Sciatic nerve (tissue), 2 donors: ENCODE measurements around the gene MORN5. TPM values are rescaled to one million over a fixed set of nuclear protein-coding genes. Genes with fewer than 3 reads are reported as not detected.
A peak's percentile ranks its signal among the peaks of the same experiment; 100 is the strongest.

Source experiments
- ATAC-seq: fragments of 200-7000 bp; cut with Tn5 transposase; one replicate; pipeline ENCODE4 v1.9.1; 2020; ENCODE audit warnings: mild to moderate bottlenecking, moderate library complexity
- DNase-seq: peaks from one replicate; pipeline ENCODE4 v3.0.0-alpha.2; 2020; ENCODE audit warnings: low spot score
- intact Hi-C: fragments of 100-400 bp; cut with DNase I; formaldehyde crosslinking; loops from one replicate; pipeline ENCODE4 v1.14.2; 2022
- total RNA-seq: library from RNA; stranded (reverse); fragmentation: NEBNext Ultra II Directional; extraction: Animal tissue kit (Norgen Biotek cat#: 25700); gene quantifications from one replicate; pipeline ENCODE4 v1.2.1, GENCODE V29; 2021
- donor health status: DM: no; HTN: no; CAD: no.
- donor health status: DM: no; HTN: no; CAD: no.

Gene MORN5
- total RNA-seq, 1 donor from 2014 or later, result not detected

GRCh38 chr9:122220673-122221182, 61.0 kb downstream of the MORN5 start:
- intact Hi-C loops, result no loop called here
- peak; percentile 36 for DNase-seq
- no peak for ATAC-seq

GRCh38 chr9:122221183-122221811, 61.6 kb downstream of the MORN5 start:
- intact Hi-C loops, result no loop called here
- DNase-seq, result peak; percentile 50
- no peak for ATAC-seq

- intact Hi-C loops, result no loop called here
- ATAC-seq, result no peak
- peak; percentile 44 for DNase-seq
These were observed 63.1 kb downstream of the MORN5 start for GRCh38 chr9:122222791-122223190.

- DNase-seq, result peak; percentile 10
- no peak for ATAC-seq
- intact Hi-C loops, result no loop called here
These were observed 63.7 kb downstream of the MORN5 start for GRCh38 chr9:122223435-122223834.

GRCh38 chr9:122225312-122226141, 65.8 kb downstream of the MORN5 start:
- DNase-seq (peak; percentile 48), ATAC-seq (no peak)
- intact Hi-C loops, result no loop called here

GRCh38 chr9:122226142-122226757, 66.5 kb downstream of the MORN5 start:
- intact Hi-C loops, result no loop called here
- ATAC-seq (no peak), DNase-seq (peak; percentile 34)

- DNase-seq, result peak; percentile 45
- intact Hi-C loops, result no loop called here
- no peak for ATAC-seq
These were observed 67.3 kb downstream of the MORN5 start for GRCh38 chr9:122226758-122227574.

- no peak for ATAC-seq
- no peak for DNase-seq
These were observed 67.8 kb downstream of the MORN5 start for GRCh38 chr9:122227575-122227900.

GRCh38 chr9:122228191-122228567, 68.5 kb downstream of the MORN5 start:
- DNase-seq (peak; percentile 30), ATAC-seq (no peak)
- intact Hi-C loops, result no loop called here

More at GRCh38 chr9:122227575-122227900, 67.8 kb downstream of the MORN5 start:
- intact Hi-C loops, result no loop called here

- peak; percentile 36 for DNase-seq
- intact Hi-C loops, result no loop called here
- no peak for ATAC-seq
These were observed 69.1 kb downstream of the MORN5 start, which contains the start of gene LHX6 for GRCh38 chr9:122228568-122229484. Gene LHX6, minus strand, starts transcription at chr9:122228957. Its CDS starts 217 bp downstream, at chr9:122228740.

GRCh38 chr9:122229485-122229837, 69.8 kb downstream of the MORN5 start:
- ATAC-seq (no peak), DNase-seq (peak; percentile 8)
- intact Hi-C loops, result no loop called here

- no peak for DNase-seq
- ATAC-seq, result no peak
- intact Hi-C loops, result no loop called here
These were observed 73.1 kb downstream of the MORN5 start for GRCh38 chr9:122232796-122233306.

GRCh38 chr9:122234022-122234748, 74.5 kb downstream of the MORN5 start:
- intact Hi-C loops, result no loop called here

GRCh38 chr9:122236681-122237080, 77.0 kb downstream of the MORN5 start:
- ATAC-seq, result no peak
- DNase-seq, result no peak
- intact Hi-C loops, result no loop called here

More at GRCh38 chr9:122234022-122234748, 74.5 kb downstream of the MORN5 start:
- ATAC-seq, result no peak
- peak; percentile 21 for DNase-seq

- intact Hi-C loops, result no loop called here
- DNase-seq (no peak), ATAC-seq (no peak)
These were observed 80.0 kb downstream of the MORN5 start for GRCh38 chr9:122239722-122240121.

- ATAC-seq (no peak), DNase-seq (no peak)
- intact Hi-C loops, result no loop called here
These were observed 84.6 kb downstream of the MORN5 start for GRCh38 chr9:122244349-122244748.

- DNase-seq, result no peak
- no peak for ATAC-seq
These were observed 87.0 kb downstream of the MORN5 start for GRCh38 chr9:122246666-122247065.

More at GRCh38 chr9:122246666-122247065, 87.0 kb downstream of the MORN5 start:
- intact Hi-C loops, result no loop called here
